OCI-LY1 (cell line): ENCODE measurements around the gene EOMES.

Experiments used
- EZH2 ChIP-seq: fragments of 200-600 bp; sonication (generic), shearing (Covaris generic); IDR thresholded peaks from 2 replicates; pipeline ENCODE4 v1.8.0; 2017; ENCODE audit warnings: borderline replicate concordance, mixed run types, mild to moderate bottlenecking, antibody characterized with exemption, low read length, moderate library complexity, mixed read lengths
- TF ChIP-seq, protein P1 (sequence below): fragments of 200-600 bp; sonication (generic), shearing (Covaris generic); IDR thresholded peaks from 2 replicates; pipeline ENCODE4 v1.5.1; 2017; ENCODE audit warnings: mild to moderate bottlenecking, antibody characterized with exemption, low read length, moderate library complexity, mixed read lengths

DNA sequence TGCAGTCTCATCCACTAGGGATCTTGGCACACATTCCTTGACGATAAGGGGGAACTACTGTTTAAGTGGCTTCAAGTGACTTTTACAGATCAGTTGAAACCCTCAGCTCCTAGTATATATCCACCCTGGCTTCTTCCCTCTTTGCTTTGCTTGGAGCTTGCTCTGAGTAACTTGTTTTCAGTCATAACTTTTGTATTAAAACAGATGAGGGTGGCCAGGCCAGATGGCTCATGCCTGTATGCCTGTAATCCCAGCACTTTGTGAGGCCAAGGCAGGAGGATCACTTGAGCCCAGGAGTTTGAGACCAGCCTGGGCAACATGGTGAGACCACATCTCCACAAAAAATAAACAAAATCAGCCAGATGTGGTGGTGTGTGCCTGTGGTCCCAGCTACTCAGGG is 42.4 kb downstream of the EOMES start:
- TF ChIP-seq, protein P1, sequence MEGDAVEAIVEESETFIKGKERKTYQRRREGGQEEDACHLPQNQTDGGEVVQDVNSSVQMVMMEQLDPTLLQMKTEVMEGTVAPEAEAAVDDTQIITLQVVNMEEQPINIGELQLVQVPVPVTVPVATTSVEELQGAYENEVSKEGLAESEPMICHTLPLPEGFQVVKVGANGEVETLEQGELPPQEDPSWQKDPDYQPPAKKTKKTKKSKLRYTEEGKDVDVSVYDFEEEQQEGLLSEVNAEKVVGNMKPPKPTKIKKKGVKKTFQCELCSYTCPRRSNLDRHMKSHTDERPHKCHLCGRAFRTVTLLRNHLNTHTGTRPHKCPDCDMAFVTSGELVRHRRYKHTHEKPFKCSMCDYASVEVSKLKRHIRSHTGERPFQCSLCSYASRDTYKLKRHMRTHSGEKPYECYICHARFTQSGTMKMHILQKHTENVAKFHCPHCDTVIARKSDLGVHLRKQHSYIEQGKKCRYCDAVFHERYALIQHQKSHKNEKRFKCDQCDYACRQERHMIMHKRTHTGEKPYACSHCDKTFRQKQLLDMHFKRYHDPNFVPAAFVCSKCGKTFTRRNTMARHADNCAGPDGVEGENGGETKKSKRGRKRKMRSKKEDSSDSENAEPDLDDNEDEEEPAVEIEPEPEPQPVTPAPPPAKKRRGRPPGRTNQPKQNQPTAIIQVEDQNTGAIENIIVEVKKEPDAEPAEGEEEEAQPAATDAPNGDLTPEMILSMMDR = no peak
- TF ChIP-seq EZH2 = no peak
